Kidney (tissue), 14 donors: ENCODE results near the gene GLP2R. TPM values are rescaled to one million over a fixed set of nuclear protein-coding genes. Genes with fewer than 3 reads are reported as not detected.

ENCODE experiments used
- DNase-seq, 5 donors: peaks; one replicate each; pipeline ENCODE4 v3.0.0-alpha.2; 2013 to 2020
- FAIRE-seq: peaks from 2 replicates; lab custom pipeline; 2012; peaks lifted over from hg19 to GRCh38; lab: Jason Lieb, UNC
- H3K27ac ChIP-seq, 2 donors: one replicate each; pipeline ENCODE4 v1.7.0; 2013; ENCODE audit warnings: low read depth in 2 of 2, low read length in 2 of 2, inconsistent platforms in 1 of 2
- H3K27me3 ChIP-seq: one replicate; pipeline ENCODE4 v1.7.1; 2013; ENCODE audit warnings: low read length, inconsistent platforms; ENCODE audit not compliant: control insufficient read depth, insufficient read depth
- H3K36me3 ChIP-seq, 3 donors: one replicate each; pipeline versions ENCODE4 v1.7.0 to v1.7.1; 2013; ENCODE audit warnings: low read length in 3 of 3, control low read depth in 1 of 3, inconsistent platforms in 1 of 3; ENCODE audit not compliant: insufficient read depth in 3 of 3, control insufficient read depth in 2 of 3
- H3K4me1 ChIP-seq, 3 donors: one replicate each; pipeline versions ENCODE4 v1.7.0 to v1.7.1; 2013; ENCODE audit warnings: low read length in 3 of 3, inconsistent platforms in 1 of 3, low read depth in 1 of 3; ENCODE audit not compliant: control insufficient read depth in 2 of 3, insufficient read depth in 2 of 3
- H3K4me3 ChIP-seq, 3 donors: one replicate each; pipeline versions ENCODE4 v1.7.0 to v1.8.1; 2013; ENCODE audit warnings: low read length in 3 of 3, control low read depth in 1 of 3, inconsistent platforms in 1 of 3
- H3K9ac ChIP-seq, 3 donors: one replicate each; pipeline versions ENCODE4 v1.7.0 to v1.7.1; 2013; ENCODE audit warnings: low read length in 3 of 3, control low read depth in 1 of 3, inconsistent platforms in 1 of 3
- H3K9me3 ChIP-seq, 3 donors: one replicate each; pipeline versions ENCODE4 v1.7.0 to v1.7.1; 2013; ENCODE audit warnings: low read length in 3 of 3, control low read depth in 1 of 3, inconsistent platforms in 1 of 3; ENCODE audit not compliant: control insufficient read depth in 2 of 3, insufficient read depth in 1 of 3
- CTCF ChIP-seq: IDR thresholded peaks from 3 replicates; pipeline ENCODE4 v1.5.1; 2012; ENCODE audit warnings: mild to moderate bottlenecking, moderate library complexity, borderline replicate concordance; ENCODE audit not compliant: insufficient read depth; ENCODE audit errors: extremely low read depth
- intact Hi-C: fragments of 100-400 bp; cut with DNase I; formaldehyde crosslinking; loops from one replicate; pipeline ENCODE4 v1.11.1; 2022
- polyA plus RNA-seq: library from polyadenylated mRNA; stranded (reverse); fragments of 350-450 nt; fragmentation: Illumina TruSeq; extraction: RNeasy Lipid Tissue Mini Kit (QIAGEN cat#74804); gene quantifications from one replicate; pipeline ENCODE4 v1.2.3, GENCODE V29; 2014; ENCODE audit warnings: low read depth, low replicate concordance; ENCODE audit not compliant: insufficient read depth
- total RNA-seq: library from RNA; stranded (reverse); fragmentation: NEBNext Ultra II Directional; extraction: Animal tissue kit (Norgen Biotek cat#: 25700); gene quantifications from one replicate; pipeline ENCODE4 v1.2.1, GENCODE V29; 2021
- donor health status: control.
- donor health status: control.
- donor health status: control.
- donor health status: control.
- donor health status: control.
- donor health status: DM: yes; HTN: yes; CAD: no.
- donor health status: Normal renal cell carcinoma (clear cell type).

Gene GLP2R
- total and polyA plus RNA-seq, 2 donors from 2014 or later = not detected

GRCh38 chr17:9824797-9825338 is 856 bp upstream of the GLP2R start:
- no peak for DNase-seq
- no peak overlapping the region for H3K4me3 ChIP-seq
- H3K9ac ChIP-seq = no peak overlapping the region
- H3K4me1 ChIP-seq = no peaks in the 10 kb centered on the region
- no peak for TF ChIP-seq CTCF
- intact Hi-C loops = no loop called here
- no peak for FAIRE-seq
- no peaks in the 10 kb centered on the region for H3K36me3 ChIP-seq
- no peak overlapping the region for H3K27ac ChIP-seq
- H3K9me3 ChIP-seq = no peaks in the 10 kb centered on the region
- no peaks in the 10 kb centered on the region for H3K27me3 ChIP-seq

- DNase-seq (no peak), FAIRE-seq (no peak)
- no peaks in the 10 kb centered on the region for H3K36me3 ChIP-seq
- H3K9me3 ChIP-seq = no peaks in the 10 kb centered on the region
- H3K4me3 ChIP-seq = no peak overlapping the region
- H3K4me1 ChIP-seq = no peaks in the 10 kb centered on the region
- no peak overlapping the region for H3K27ac ChIP-seq
- no peaks in the 10 kb centered on the region for H3K27me3 ChIP-seq
- TF ChIP-seq CTCF = no peak
- H3K9ac ChIP-seq = no peak overlapping the region
- intact Hi-C loops = no loop called here
Measured at GRCh38 chr17:9828296-9829295, 2.9 kb downstream of the GLP2R start.

GRCh38 chr17:9829343-9829742 is 3.6 kb downstream of the GLP2R start:
- no peak for FAIRE-seq
- H3K27ac ChIP-seq = no peak overlapping the region
- intact Hi-C loops = no loop called here

More at GRCh38 chr17:9829343-9829742, 3.6 kb downstream of the GLP2R start:
- Histone ChIP-seq H3K9ac (no peak overlapping the region), H3K27me3 (no peaks in the 10 kb centered on the region), H3K4me1 (no peaks in the 10 kb centered on the region), H3K4me3 (no peak overlapping the region), H3K36me3 (no peaks in the 10 kb centered on the region), H3K9me3 (no peaks in the 10 kb centered on the region)
- TF ChIP-seq CTCF = no peak
- no peak for DNase-seq
